ENCODE results near the gene THRAP3. TPM values are rescaled to one million over a fixed set of nuclear protein-coding genes. Genes with fewer than 3 reads are reported as not detected.

THRAP3 gene
- polyA plus RNA-seq, 1 experiment, result 45.8 TPM

DNA sequence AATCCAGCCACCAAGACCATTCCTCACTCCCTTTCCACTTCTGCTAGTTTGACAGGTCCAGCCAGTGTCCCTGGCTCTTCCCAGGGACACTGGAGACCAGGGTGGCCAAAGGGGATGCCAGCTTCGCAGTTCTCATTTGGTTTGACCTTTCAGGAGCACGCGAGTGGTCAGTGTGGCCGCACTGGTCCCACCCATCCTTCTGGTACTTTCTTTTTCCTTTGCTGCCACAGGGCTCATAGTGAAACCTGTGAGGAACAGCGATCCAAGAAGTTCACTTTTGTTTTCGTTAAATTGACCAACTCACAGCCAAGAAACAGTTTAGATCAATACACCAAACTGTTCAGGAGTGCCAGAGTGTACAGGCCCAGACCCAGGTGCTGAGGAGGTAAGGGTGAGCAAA, 113.6 kb downstream of the THRAP3 start:
- POLR2A ChIA-PET, result no interaction called here
- Histone ChIP-seq H3K27me3 (ENCODE audit: control insufficient read depth, insufficient read depth, low read length) (no peaks in the 10 kb centered on the region), H3K36me3 (ENCODE audit: control insufficient read depth, insufficient read depth, low read length) (peaks cover 16% of the 10 kb centered on the region), H3K4me3 (ENCODE audit: low read depth, low read length) (no peak overlapping the region)
- CTCF ChIA-PET, result interaction anchor here (1.5 kb wide), 1 partner anchor 11 kb away, joined by 3 read pairs; no protein-coding TSS in a partner anchor
- DNase-seq (ENCODE audit: low read depth), result no peak
- TF ChIP-seq, protein P1, sequence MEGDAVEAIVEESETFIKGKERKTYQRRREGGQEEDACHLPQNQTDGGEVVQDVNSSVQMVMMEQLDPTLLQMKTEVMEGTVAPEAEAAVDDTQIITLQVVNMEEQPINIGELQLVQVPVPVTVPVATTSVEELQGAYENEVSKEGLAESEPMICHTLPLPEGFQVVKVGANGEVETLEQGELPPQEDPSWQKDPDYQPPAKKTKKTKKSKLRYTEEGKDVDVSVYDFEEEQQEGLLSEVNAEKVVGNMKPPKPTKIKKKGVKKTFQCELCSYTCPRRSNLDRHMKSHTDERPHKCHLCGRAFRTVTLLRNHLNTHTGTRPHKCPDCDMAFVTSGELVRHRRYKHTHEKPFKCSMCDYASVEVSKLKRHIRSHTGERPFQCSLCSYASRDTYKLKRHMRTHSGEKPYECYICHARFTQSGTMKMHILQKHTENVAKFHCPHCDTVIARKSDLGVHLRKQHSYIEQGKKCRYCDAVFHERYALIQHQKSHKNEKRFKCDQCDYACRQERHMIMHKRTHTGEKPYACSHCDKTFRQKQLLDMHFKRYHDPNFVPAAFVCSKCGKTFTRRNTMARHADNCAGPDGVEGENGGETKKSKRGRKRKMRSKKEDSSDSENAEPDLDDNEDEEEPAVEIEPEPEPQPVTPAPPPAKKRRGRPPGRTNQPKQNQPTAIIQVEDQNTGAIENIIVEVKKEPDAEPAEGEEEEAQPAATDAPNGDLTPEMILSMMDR (IDR thresholded peaks at IDR 0.05; ENCODE audit: insufficient read depth, low read depth, low read length), result no peak

DNA sequence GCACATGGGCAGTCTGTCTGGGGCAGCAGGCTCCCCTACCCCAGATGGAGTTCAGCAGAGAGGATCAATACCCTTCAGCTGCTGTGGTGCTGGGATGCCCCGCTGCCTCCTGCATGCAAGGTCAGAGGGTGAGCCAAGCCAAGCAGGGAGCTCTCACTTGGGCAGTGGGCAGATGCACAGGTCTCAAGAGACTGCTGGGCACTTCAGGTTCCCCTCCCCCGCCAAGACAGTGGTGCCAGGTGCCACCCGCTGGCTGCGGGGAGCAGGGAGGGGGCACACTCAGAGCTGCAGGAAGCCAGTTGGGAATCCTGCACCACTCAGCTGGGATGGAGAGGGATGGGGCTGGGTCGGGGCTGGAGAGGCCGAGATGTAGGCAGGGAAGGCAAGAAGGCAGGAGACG, 115.0 kb downstream of the THRAP3 start:
- TF ChIP-seq, protein P1 (IDR thresholded peaks at IDR 0.05; ENCODE audit: insufficient read depth, low read depth, low read length), result no peak
- Histone ChIP-seq H3K27me3 (ENCODE audit: control insufficient read depth, insufficient read depth, low read length) (no peaks in the 10 kb centered on the region), H3K36me3 (ENCODE audit: control insufficient read depth, insufficient read depth, low read length) (peaks cover 22% of the 10 kb centered on the region), H3K4me3 (ENCODE audit: low read depth, low read length) (no peak overlapping the region)
- DNase-seq (ENCODE audit: low read depth), result no peak
- ChIA-PET CTCF (interaction anchor here (1.5 kb wide), 1 partner anchor 12 kb away, joined by 3 read pairs; no protein-coding TSS in a partner anchor), POLR2A (no interaction called here)

DNA sequence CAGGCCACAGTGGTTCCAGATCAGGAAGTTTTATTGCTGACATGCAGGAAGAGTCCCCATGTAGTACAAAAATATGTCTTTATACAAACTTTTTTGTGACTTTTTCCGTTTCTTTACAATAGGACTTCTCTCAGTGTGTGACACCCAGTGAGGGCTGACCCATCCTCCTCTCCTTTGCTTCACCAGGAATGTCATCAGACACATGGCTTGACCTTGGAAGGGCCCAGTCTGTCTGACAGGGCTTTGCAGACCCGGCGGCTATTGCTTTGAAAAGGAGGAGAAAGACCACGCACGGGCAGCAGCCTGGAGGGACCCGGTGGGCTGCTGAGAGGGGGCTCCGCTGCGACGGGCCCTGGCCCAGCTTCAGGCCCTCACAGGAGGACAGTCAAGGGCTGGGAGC, 115.4 kb downstream of the THRAP3 start:
- TF ChIP-seq, protein P1 (IDR thresholded peaks at IDR 0.05; ENCODE audit: insufficient read depth, low read depth, low read length), result no peak
- ChIA-PET POLR2A (no interaction called here), CTCF (no interaction called here)
- no peak for DNase-seq (ENCODE audit: low read depth)
- Histone ChIP-seq H3K27me3 (ENCODE audit: control insufficient read depth, insufficient read depth, low read length) (no peaks in the 10 kb centered on the region), H3K36me3 (ENCODE audit: control insufficient read depth, insufficient read depth, low read length) (peaks cover 24% of the 10 kb centered on the region), H3K4me3 (ENCODE audit: low read depth, low read length) (no peak overlapping the region)

DNA sequence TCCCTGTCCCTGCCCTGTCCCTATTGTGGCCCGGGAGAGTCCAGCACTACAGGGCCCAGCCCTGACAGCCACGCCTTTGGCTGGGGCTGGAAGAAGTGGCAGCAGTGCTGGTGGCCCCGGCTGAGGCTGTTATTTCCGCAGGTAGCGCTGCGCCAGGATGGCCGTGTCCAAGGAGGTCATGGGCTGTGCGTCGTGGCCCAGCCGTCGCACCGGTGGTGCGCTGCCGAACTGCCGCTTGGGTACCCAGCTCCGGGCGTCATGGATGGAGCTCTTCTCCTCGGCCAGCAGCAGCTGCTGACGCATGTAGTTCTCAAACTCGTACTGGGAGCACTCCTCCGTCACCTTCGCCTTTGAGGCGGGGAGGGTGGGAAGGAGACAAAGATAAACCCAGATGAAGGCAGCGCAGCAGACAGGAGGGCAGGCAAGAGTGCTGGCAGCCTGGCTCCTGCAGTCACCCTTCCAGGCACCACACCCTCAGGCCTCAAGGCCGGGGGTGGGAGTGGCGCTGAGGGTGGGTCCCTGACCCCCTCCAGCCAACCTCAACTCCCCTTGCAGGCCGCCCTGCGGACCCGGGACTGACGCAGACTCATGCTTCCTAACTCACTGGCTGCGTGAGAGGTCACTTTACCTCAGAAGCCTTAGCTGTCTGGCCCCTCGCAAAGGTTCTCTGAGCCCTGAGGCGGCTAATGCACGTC, 117.5 kb downstream of the THRAP3 start:
- CTCF ChIA-PET, result interaction anchor here (0.5 to 7.0 kb wide), 23 partner anchors 8 to 193 kb away, joined by 3 to 88 read pairs (median 11); partner anchors contain the start of genes EVA1B, LSM10, SH3D21 and TRAPPC3
- no peaks in the 10 kb centered on the region for H3K27me3 ChIP-seq (ENCODE audit: control insufficient read depth, insufficient read depth, low read length)
- no peak for DNase-seq (ENCODE audit: low read depth)
- POLR2A ChIA-PET, result no interaction called here
- H3K4me3 ChIP-seq (ENCODE audit: low read depth, low read length), result no peak overlapping the region
- peaks cover 34% of the 10 kb centered on the region for H3K36me3 ChIP-seq (ENCODE audit: control insufficient read depth, insufficient read depth, low read length)
- TF ChIP-seq, protein P1 (IDR thresholded peaks at IDR 0.05; ENCODE audit: insufficient read depth, low read depth, low read length), result no peak

GRCh38 chr1:36342426-36343185, 118.4 kb downstream of the THRAP3 start:
- TF ChIP-seq, protein P1 (IDR thresholded peaks at IDR 0.05; ENCODE audit: insufficient read depth, low read depth, low read length), result peak; percentile 81
- Histone ChIP-seq H3K4me3 (ENCODE audit: low read depth, low read length) (no peak overlapping the region), H3K27me3 (ENCODE audit: control insufficient read depth, insufficient read depth, low read length) (no peaks in the 10 kb centered on the region), H3K36me3 (ENCODE audit: control insufficient read depth, insufficient read depth, low read length) (peaks cover 35% of the 10 kb centered on the region)
- ChIA-PET CTCF (interaction anchor here (0.5 to 7.0 kb wide), 29 partner anchors 9 to 256 kb away, joined by 3 to 88 read pairs (median 9); partner anchors contain the start of genes EVA1B, LSM10, SH3D21 and TRAPPC3), POLR2A (interaction anchor here (0.6 to 0.8 kb wide), 2 partner anchors 45 to 78 kb away, joined by 4 to 5 read pairs; no protein-coding TSS in a partner anchor)
- DNase-seq (ENCODE audit: low read depth), result no peak

Measured in BJ (cell line).